Neuron (in vitro differentiated cells): Measurements from ENCODE around the gene DIO3.
A peak's percentile ranks its signal among the peaks of the same experiment; 100 is the strongest.

Experiments
- H2AFZ ChIP-seq: one replicate; pipeline ENCODE4 v1.6.1; 2013; ENCODE audit warnings: low read depth, mild to moderate bottlenecking, inconsistent platforms, low read length, moderate library complexity
- H3K27me3 ChIP-seq: one replicate; pipeline ENCODE4 v1.6.1; 2013; ENCODE audit warnings: low read length; ENCODE audit not compliant: insufficient read depth
- H3K36me3 ChIP-seq: one replicate; pipeline ENCODE4 v1.6.1; 2013; ENCODE audit warnings: low read length; ENCODE audit not compliant: insufficient read depth
- H3K4me1 ChIP-seq: one replicate; pipeline ENCODE4 v1.6.1; 2013; ENCODE audit warnings: low read length; ENCODE audit not compliant: insufficient read depth
- H3K4me3 ChIP-seq: 2 replicates; pipeline ENCODE4 v1.5.1; 2013; ENCODE audit warnings: mild to moderate bottlenecking, low read length, moderate library complexity
- H3K9me3 ChIP-seq: one replicate; pipeline ENCODE4 v1.6.1; 2013; ENCODE audit warnings: low read length

Gene DIO3

DNA sequence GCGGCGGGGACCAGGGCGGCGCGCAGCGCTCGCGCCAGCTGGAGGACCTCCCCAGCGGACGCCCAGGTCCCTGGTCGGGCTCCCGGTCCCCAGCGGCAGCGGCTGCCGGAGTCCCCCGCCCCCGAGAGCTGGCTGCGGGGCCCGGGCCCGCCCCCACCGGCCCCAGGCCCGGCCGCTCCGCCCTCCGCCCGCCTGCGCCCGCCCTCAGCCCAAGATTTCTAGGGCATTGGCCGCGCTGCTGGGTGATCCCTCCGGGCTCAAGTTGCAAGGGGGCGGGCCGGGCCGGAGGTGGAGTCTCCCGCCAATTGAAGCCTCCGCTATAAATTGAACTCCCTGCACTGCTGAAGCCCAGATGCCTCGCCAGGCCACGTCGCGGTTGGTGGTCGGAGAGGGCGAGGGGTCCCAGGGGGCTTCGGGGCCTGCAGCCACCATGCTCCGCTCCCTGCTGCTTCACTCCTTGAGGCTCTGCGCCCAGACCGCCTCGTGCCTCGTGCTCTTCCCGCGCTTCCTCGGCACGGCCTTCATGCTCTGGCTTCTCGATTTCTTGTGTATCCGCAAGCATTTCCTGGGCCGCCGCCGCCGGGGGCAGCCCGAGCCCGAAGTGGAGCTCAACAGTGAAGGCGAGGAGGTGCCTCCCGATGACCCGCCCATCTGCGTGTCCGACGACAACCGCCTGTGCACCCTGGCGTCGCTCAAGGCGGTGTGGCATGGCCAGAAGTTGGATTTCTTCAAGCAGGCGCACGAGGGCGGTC lies at the start of gene DIO3:
Gene DIO3 (plus strand): TSS at position 351 of the 752 bp plus-strand sequence.
- H3K27me3 ChIP-seq, result peaks cover 57% of the 10 kb centered on the region
- peaks cover 7% of the 10 kb centered on the region for H3K9me3 ChIP-seq
- H3K4me3 ChIP-seq, result peak within 1 kb of the TSS; percentile 66
- no peaks in the 10 kb centered on the region for H3K36me3 ChIP-seq
- H3K4me1 ChIP-seq, result peaks cover 30% of the 10 kb centered on the region
- no peak within 1 kb of the TSS for H2AFZ ChIP-seq

DNA sequence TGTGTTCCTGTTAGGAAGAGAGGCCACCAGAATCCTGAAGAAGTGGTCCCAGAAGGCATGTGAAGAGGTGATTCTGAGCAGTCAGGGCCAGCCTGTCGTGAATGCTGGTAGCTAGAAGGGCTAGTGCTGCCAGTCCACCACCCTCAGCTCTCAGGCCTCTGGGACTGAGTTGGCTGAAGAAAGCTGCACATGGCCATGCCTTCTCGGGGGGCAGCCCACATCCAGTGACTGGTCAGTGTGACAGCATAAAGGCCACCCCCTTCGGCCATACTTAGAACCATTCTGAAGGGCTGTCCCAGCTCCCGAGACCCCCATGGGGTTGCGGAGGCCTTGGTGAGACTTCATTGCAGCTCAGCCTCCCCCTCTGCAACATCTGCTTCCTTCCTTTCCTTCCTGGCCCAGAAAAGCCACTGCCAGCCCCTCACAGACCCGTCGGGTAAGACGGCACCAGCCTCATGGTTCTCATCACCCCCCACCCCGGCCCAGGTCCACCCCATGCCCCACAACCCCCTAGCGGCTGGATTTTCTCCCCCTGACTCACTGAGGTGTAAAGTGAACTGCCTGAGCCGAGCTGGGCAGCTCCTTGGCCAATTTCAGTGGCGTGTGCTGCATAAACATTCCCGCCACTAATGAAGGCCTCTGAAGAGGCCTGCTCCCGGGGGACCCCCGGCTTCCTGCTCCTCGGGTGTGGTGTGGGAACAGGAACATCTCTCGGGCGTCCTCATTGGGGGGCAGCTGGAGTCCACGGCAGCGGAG lies 49.5 kb upstream of the DIO3 start:
- H3K36me3 ChIP-seq, result no peaks in the 10 kb centered on the region
- no peak overlapping the region for H2AFZ ChIP-seq
- H3K27me3 ChIP-seq, result peaks cover 7% of the 10 kb centered on the region

GRCh38 chr14:101512376-101512695 lies 49.0 kb upstream of the DIO3 start:
- peaks cover 7% of the 10 kb centered on the region for H3K27me3 ChIP-seq
- no peak overlapping the region for H2AFZ ChIP-seq
- H3K36me3 ChIP-seq, result no peaks in the 10 kb centered on the region
- peaks cover 2% of the 10 kb centered on the region for H3K9me3 ChIP-seq
- no peak overlapping the region for H3K4me3 ChIP-seq
- H3K4me1 ChIP-seq, result no peaks in the 10 kb centered on the region

More for the DNA sequence above, 49.5 kb upstream of the DIO3 start:
- Histone ChIP-seq H3K4me3 (no peak overlapping the region), H3K9me3 (peaks cover 2% of the 10 kb centered on the region), H3K4me1 (no peaks in the 10 kb centered on the region)

GRCh38 chr14:101514136-101514535 lies 47.2 kb upstream of the DIO3 start:
- no peak overlapping the region for H2AFZ ChIP-seq
- peaks cover 7% of the 10 kb centered on the region for H3K27me3 ChIP-seq
- no peaks in the 10 kb centered on the region for H3K36me3 ChIP-seq
- peaks cover 2% of the 10 kb centered on the region for H3K9me3 ChIP-seq
- H3K4me3 ChIP-seq, result no peak overlapping the region
- H3K4me1 ChIP-seq, result no peaks in the 10 kb centered on the region

DNA sequence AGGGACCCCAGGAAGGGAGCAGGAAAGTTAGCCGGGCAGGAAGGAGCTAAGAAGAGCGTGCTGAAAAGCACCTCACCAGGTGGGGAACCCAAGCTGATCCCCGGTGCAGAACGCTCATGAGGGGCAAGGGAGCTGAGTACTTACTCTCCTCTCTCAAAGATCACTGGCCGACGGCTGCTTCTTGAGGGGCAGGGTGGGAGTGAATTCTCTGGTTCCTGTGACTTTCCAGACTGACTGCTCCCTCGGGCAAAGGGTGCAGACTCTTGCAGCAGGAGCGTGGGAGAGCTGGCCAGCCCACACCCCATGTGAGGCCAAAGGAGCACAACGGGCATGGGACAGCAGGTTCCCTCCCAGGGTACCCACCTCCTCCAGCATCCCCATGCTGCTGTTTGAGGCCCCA lies 44.9 kb upstream of the DIO3 start:
- H3K9me3 ChIP-seq, result peaks cover 2% of the 10 kb centered on the region
- no peaks in the 10 kb centered on the region for H3K4me1 ChIP-seq
- no peak overlapping the region for H3K4me3 ChIP-seq
- H2AFZ ChIP-seq, result no peak overlapping the region
- peaks cover 4% of the 10 kb centered on the region for H3K27me3 ChIP-seq
- no peaks in the 10 kb centered on the region for H3K36me3 ChIP-seq

GRCh38 chr14:101518611-101519473 lies 42.5 kb upstream of the DIO3 start:
- H3K4me1 ChIP-seq, result no peaks in the 10 kb centered on the region
- peaks cover 2% of the 10 kb centered on the region for H3K9me3 ChIP-seq
- H3K27me3 ChIP-seq, result peaks cover 4% of the 10 kb centered on the region
- H2AFZ ChIP-seq, result no peak overlapping the region
- no peaks in the 10 kb centered on the region for H3K36me3 ChIP-seq
- H3K4me3 ChIP-seq, result no peak overlapping the region

- no peaks in the 10 kb centered on the region for H3K4me1 ChIP-seq
- H3K27me3 ChIP-seq, result peaks cover 4% of the 10 kb centered on the region
- H3K9me3 ChIP-seq, result no peaks in the 10 kb centered on the region
- H3K4me3 ChIP-seq, result no peak overlapping the region
- H3K36me3 ChIP-seq, result no peaks in the 10 kb centered on the region
- no peak overlapping the region for H2AFZ ChIP-seq
Observed at GRCh38 chr14:101520621-101521472, 40.4 kb upstream of the DIO3 start.

DNA sequence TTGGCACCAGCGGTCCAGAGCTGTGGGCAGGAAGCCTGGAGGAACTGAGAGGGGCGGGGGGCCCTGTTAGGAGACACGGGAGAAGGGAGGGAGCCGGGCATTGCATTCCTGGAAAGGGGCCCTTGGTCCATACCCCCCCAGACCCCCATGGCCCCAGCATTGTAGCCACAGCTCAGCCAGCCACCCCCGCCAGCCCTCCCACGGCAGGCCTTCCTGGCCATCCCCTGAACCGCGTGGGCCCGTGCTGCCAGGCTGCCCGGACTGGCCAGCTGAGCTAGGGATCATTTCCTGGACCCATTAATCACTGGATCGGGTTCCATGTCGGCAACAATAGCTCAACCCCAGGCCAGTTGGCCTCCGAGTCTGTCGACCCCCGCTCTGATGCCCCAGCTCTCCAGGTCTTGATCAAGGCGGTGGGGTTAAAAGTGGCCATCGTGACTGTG lies 39.8 kb upstream of the DIO3 start:
- Histone ChIP-seq H3K4me3 (no peak overlapping the region), H3K27me3 (peaks cover 4% of the 10 kb centered on the region), H3K4me1 (no peaks in the 10 kb centered on the region), H2AFZ (no peak overlapping the region), H3K9me3 (no peaks in the 10 kb centered on the region), H3K36me3 (no peaks in the 10 kb centered on the region)

GRCh38 chr14:101521978-101522377 lies 39.3 kb upstream of the DIO3 start:
- H3K27me3 ChIP-seq, result peaks cover 4% of the 10 kb centered on the region

GRCh38 chr14:101525640-101526527 lies 35.4 kb upstream of the DIO3 start:
- no peaks in the 10 kb centered on the region for H3K36me3 ChIP-seq
- no peaks in the 10 kb centered on the region for H3K9me3 ChIP-seq
- no peak overlapping the region for H3K4me3 ChIP-seq
- H3K27me3 ChIP-seq, result peaks cover 11% of the 10 kb centered on the region
- no peaks in the 10 kb centered on the region for H3K4me1 ChIP-seq
- no peak overlapping the region for H2AFZ ChIP-seq

More at GRCh38 chr14:101521978-101522377, 39.3 kb upstream of the DIO3 start:
- H3K4me1 ChIP-seq, result no peaks in the 10 kb centered on the region
- no peak overlapping the region for H3K4me3 ChIP-seq
- H3K36me3 ChIP-seq, result no peaks in the 10 kb centered on the region
- H2AFZ ChIP-seq, result no peak overlapping the region
- no peaks in the 10 kb centered on the region for H3K9me3 ChIP-seq

DNA sequence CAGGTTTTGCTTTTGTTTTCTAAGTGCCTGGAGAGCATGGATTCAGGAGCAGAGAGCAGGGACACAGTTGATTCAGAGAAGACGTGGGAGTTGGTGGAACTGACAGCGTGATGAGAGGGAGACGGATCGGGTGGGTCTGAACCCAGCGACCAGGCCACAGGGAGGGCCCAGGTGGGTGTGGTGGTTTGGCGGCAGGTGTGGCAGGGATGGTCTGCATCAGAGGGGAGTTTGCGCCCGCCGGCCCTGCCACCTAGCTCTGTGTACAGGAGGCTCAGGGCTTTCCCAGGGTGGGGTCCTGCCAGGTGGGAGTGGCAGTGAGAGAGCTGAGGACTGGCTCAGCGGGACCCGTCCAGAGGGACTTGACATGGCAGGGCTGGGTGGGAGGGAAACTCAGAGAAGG lies 33.3 kb upstream of the DIO3 start:
- peaks cover 3% of the 10 kb centered on the region for H3K9me3 ChIP-seq
- H3K4me3 ChIP-seq, result no peak overlapping the region
- H2AFZ ChIP-seq, result no peak overlapping the region
- no peaks in the 10 kb centered on the region for H3K36me3 ChIP-seq
- peaks cover 7% of the 10 kb centered on the region for H3K27me3 ChIP-seq
- H3K4me1 ChIP-seq, result no peaks in the 10 kb centered on the region
